ENCODE data around the gene PDCD7. TPM values are rescaled to one million over a fixed set of nuclear protein-coding genes. Genes with fewer than 3 reads are reported as not detected.

PDCD7 gene
- total and polyA plus RNA-seq, 12 donors = 9.0 to 25.1 (median 15.9) TPM

DNA sequence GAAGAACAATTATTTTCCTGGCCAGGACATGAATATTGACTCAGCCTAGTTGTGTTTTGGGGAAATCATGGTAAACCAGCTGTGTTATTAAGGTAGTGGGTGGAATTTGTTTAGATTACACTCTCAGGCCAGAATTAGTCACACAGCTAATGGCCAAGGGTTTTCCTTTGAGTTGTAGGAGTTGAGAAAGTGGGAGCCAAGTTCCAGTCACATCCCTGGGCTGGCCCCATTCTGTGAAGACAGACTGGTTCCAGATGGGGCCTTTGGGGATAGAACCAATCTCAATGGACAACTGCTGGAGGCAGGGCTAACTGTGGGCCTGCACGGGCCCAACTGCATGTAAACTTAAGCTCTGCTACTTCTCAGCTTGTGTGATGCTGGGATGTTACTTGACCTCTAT lies 64.4 kb downstream of the PDCD7 start:
- Histone ChIP-seq H3K27me3 (peaks cover 0 to 42% (median 6%) of the 10 kb centered on the region in 7 donors), H3K36me3 (peaks cover 0 to 4% (median 0%) of the 10 kb centered on the region in 9 donors), H3K4me3 (no peak overlapping the region), H3K27ac (peak overlapping the region; percentile 19 to 92 (median 89)), H3K9me3 (no peaks in the 10 kb centered on the region), H3K4me1 (peaks cover 29 to 74% (median 51%) of the 10 kb centered on the region in 9 donors)
- intact Hi-C loops (cut with DNase I) = no loop called here
- DNase-seq = peak in 1 of 2 donors; percentile 72
- WGBS, 2 donors = 40 to 48% methylated on average over 1 of the region's 1 CpG
- peak; percentile 22 to 69 (median 36) for ATAC-seq
- TF ChIP-seq, protein P1, sequence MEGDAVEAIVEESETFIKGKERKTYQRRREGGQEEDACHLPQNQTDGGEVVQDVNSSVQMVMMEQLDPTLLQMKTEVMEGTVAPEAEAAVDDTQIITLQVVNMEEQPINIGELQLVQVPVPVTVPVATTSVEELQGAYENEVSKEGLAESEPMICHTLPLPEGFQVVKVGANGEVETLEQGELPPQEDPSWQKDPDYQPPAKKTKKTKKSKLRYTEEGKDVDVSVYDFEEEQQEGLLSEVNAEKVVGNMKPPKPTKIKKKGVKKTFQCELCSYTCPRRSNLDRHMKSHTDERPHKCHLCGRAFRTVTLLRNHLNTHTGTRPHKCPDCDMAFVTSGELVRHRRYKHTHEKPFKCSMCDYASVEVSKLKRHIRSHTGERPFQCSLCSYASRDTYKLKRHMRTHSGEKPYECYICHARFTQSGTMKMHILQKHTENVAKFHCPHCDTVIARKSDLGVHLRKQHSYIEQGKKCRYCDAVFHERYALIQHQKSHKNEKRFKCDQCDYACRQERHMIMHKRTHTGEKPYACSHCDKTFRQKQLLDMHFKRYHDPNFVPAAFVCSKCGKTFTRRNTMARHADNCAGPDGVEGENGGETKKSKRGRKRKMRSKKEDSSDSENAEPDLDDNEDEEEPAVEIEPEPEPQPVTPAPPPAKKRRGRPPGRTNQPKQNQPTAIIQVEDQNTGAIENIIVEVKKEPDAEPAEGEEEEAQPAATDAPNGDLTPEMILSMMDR (IDR thresholded peaks at IDR 0.05) = no peak

DNA sequence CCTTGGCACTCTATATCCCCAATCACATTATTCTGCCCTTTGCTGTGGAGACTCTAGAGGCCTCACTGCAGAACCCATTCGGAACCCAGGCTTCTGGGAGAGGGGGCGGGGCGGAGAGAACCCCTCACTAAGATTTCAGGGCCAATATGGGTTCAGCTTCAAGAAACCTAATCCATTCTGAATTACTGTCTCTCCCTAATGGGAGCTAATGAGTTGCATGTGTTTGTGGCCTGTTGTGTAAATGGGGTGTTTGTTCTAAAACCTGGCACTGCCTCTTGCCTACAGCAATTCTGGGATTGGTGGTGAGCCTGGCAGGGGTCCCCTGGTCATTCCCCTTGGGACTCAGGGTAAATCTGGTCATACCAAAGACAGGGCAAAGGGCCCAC lies 65.2 kb downstream of the PDCD7 start:
- peak overlapping the region in 7 of 10 donors; percentile 48 to 66 (median 60) for H3K4me3 ChIP-seq
- H3K27me3 ChIP-seq = peaks cover 0 to 42% (median 6%) of the 10 kb centered on the region in 7 donors
- H3K9me3 ChIP-seq = no peaks in the 10 kb centered on the region
- no peak for ATAC-seq
- intact Hi-C loops (cut with DNase I) = no loop called here
- H3K4me1 ChIP-seq = peaks cover 29 to 80% (median 52%) of the 10 kb centered on the region in 9 donors
- peak overlapping the region; percentile 41 to 92 (median 89) for H3K27ac ChIP-seq
- peaks cover 0 to 4% (median 0%) of the 10 kb centered on the region in 9 donors for H3K36me3 ChIP-seq
- whole genome bisulfite sequencing, 2 donors = 79 to 84% methylated on average over 3 of the region's 3 CpGs
- TF ChIP-seq, protein P1 (IDR thresholded peaks at IDR 0.05) = no peak
- DNase-seq = no peak

DNA sequence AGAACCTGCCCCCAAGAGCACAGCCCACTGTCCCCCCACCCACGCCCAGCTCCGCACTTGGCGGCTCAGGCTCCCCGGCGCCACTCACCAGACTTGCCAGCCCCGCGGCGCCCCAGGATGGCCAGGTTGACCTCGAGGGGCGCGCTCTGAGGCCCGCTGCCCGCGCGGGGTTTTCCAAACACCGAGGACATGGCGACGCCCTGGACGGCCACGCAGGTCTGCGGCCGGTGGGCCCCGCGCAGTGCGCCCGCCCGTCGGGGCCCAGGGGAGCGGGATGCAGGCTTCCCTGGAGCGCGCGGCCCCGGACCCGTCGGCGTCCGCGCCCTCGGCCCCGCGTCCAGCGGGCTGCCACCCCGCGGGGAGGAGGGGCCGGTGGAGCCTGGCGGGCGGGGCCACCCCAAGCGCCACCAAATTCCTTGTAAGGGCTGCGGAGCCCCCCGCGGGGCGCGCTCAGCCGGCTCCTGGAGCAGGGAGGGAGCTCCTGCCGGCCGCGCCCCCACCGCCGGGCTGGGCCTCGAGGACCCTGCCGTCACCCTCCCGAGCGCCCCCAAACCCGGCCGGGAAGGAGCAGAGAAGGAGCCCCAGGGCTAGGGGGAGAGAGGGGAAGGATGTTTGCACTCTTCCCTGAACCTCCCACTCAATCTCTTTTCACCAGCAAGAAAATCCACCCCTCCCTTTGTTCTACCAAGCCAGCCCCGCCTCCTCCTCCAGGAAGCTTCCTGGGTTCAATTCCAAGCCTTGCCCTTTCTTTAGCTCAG lies 65.8 kb downstream of the PDCD7 start, which contains the start of gene RASL12:
TSS of gene RASL12 (minus strand) at position 347 of the 758 bp plus-strand sequence. CDS start at position 191, 156 bp downstream.
- Histone ChIP-seq H3K27me3 (peaks cover 0 to 42% (median 6%) of the 10 kb centered on the region in 7 donors), H3K27ac (peak within 1 kb of the TSS; percentile 62 to 92 (median 89)), H3K9me3 (no peaks in the 10 kb centered on the region), H3K4me3 (peak within 1 kb of the TSS; percentile 38 to 66 (median 59)), H3K36me3 (peaks cover 0 to 4% (median 0%) of the 10 kb centered on the region in 9 donors), H3K4me1 (peaks cover 29 to 80% (median 56%) of the 10 kb centered on the region in 9 donors)
- DNase-seq (peak in 1 of 2 donors; percentile 58), ATAC-seq (peak in 3 of 8 donors; percentile 21 to 34 (median 28))
- TF ChIP-seq, protein P1 (IDR thresholded peaks at IDR 0.05) = no peak
- intact Hi-C loops (cut with DNase I) = no loop called here
- 4 to 7% methylated on average over 54 to 66 of the region's 66 CpGs for WGBS, 2 donors

Other genes starting within 250 kb of the PDCD7 start
- 1 to 10 TPM in 7 of 10 donors, under 1 TPM in 3; 0.70 to 1.9 (median 1.3) TPM for gene ANKDD1A, start 221.9 kb downstream of the PDCD7 start, total RNA-seq
- 1 to 10 TPM; 1.1 to 1.9 TPM for gene ANKDD1A, start 221.9 kb downstream of the PDCD7 start, polyA plus RNA-seq
- 10 to 100 TPM; 36.4 to 56.6 (median 45.9) TPM for gene SPG21, start 143.9 kb downstream of the PDCD7 start, total RNA-seq
- gene SPG21, start 143.9 kb downstream of the PDCD7 start, polyA plus RNA-seq = 10 to 100 TPM; 30.4 to 57.0 TPM
- 10 to 100 TPM; 13.5 to 21.9 (median 18.6) TPM for gene MTFMT, start 104.2 kb downstream of the PDCD7 start, total RNA-seq
- gene MTFMT, start 104.2 kb downstream of the PDCD7 start, polyA plus RNA-seq = 1 to 10 TPM; 5.5 to 8.0 TPM
- gene SLC51B, start 88.4 kb downstream of the PDCD7 start, total RNA-seq = not detected
- under 1 TPM in 1 of 2 donors, not detected in 1; 0.43 TPM for gene SLC51B, start 88.4 kb downstream of the PDCD7 start, polyA plus RNA-seq
- 10 to 100 TPM in 7 of 10 donors, 1 to 10 TPM in 3; 4.4 to 20.1 (median 11.8) TPM for gene RASL12, start 65.8 kb downstream of the PDCD7 start, total RNA-seq
- 10 to 100 TPM; 13.1 to 18.7 TPM for gene RASL12, start 65.8 kb downstream of the PDCD7 start, polyA plus RNA-seq
- gene KBTBD13, start 57.1 kb downstream of the PDCD7 start, total RNA-seq = 10 to 100 TPM in 3 of 10 donors, 1 to 10 TPM in 7; 4.1 to 20.5 (median 4.6) TPM
- gene KBTBD13, start 57.1 kb downstream of the PDCD7 start, polyA plus RNA-seq = 1 to 10 TPM in 1 of 2 donors, under 1 TPM in 1; 0.84 to 7.8 TPM
- gene UBAP1L, start 18.6 kb downstream of the PDCD7 start, total RNA-seq = 1 to 10 TPM in 9 of 10 donors, under 1 TPM in 1; 0.88 to 2.3 (median 1.6) TPM
- gene UBAP1L, start 18.6 kb downstream of the PDCD7 start, polyA plus RNA-seq = 1 to 10 TPM in 1 of 2 donors, under 1 TPM in 1; 0.65 to 5.3 TPM
- 10 to 100 TPM; 57.8 to 67.6 (median 60.8) TPM for gene CLPX, start 51.5 kb upstream of the PDCD7 start, total RNA-seq
- 10 to 100 TPM in 1 of 2 donors, 1 to 10 TPM in 1; 8.5 to 14.9 TPM for gene CLPX, start 51.5 kb upstream of the PDCD7 start, polyA plus RNA-seq
- gene CILP, start 77.7 kb upstream of the PDCD7 start, total RNA-seq = 10 to 100 TPM in 4 of 10 donors, 1 to 10 TPM in 6; 3.2 to 45.2 (median 7.3) TPM
- 1 to 10 TPM; 2.1 to 8.9 TPM for gene CILP, start 77.7 kb upstream of the PDCD7 start, polyA plus RNA-seq
- gene PARP16, start 153.1 kb upstream of the PDCD7 start, total RNA-seq = 1 to 10 TPM; 3.3 to 5.2 (median 4.8) TPM
- 1 to 10 TPM; 3.1 to 4.6 TPM for gene PARP16, start 153.1 kb upstream of the PDCD7 start, polyA plus RNA-seq
- gene RNU5A-1, start 162.2 kb upstream of the PDCD7 start, total RNA-seq = not detected
- not detected for gene RNU5A-1, start 162.2 kb upstream of the PDCD7 start, polyA plus RNA-seq
- gene RNU5B-1, start 170.9 kb upstream of the PDCD7 start, total RNA-seq = 10 to 100 TPM in 2 of 10 donors, not detected in 8; 18.2 to 51.0 TPM
- not detected for gene RNU5B-1, start 170.9 kb upstream of the PDCD7 start, polyA plus RNA-seq
- gene IGDCC3, start 244.2 kb upstream of the PDCD7 start, total RNA-seq = under 1 TPM in 7 of 10 donors, not detected in 3; 0.05 to 0.57 (median 0.16) TPM
- under 1 TPM in 1 of 2 donors, not detected in 1; under 0.01 TPM for gene IGDCC3, start 244.2 kb upstream of the PDCD7 start, polyA plus RNA-seq